ENCODE results near the gene BHMT. TPM values are rescaled to one million over a fixed set of nuclear protein-coding genes. Genes with fewer than 3 reads are reported as not detected.
A peak's percentile ranks its signal among the peaks of the same experiment; 100 is the strongest.

Gene BHMT
- total RNA-seq, 1 donor from 2014 or later, result not detected

GRCh38 chr5:79111960-79112702 lies 522 bp downstream of the BHMT start:
- Histone ChIP-seq H3K79me2 (ENCODE audit: insufficient read depth, low read length) (no peaks in the 10 kb centered on the region), H3K4me1 (ENCODE audit: insufficient read depth, low read length) (no peaks in the 10 kb centered on the region), H3K27ac (ENCODE audit: low read depth, low read length) (no peak overlapping the region), H3K9me3 (ENCODE audit: insufficient read depth, low read depth, low read length) (no peaks in the 10 kb centered on the region), H3K36me3 (ENCODE audit: insufficient read depth, low read length) (no peaks in the 10 kb centered on the region), H3K27me3 (ENCODE audit: insufficient read depth, low read length) (peaks cover 33% of the 10 kb centered on the region), H2AFZ (ENCODE audit: low read depth, low read length) (peak overlapping the region; percentile 31), H3K4me3 (ENCODE audit: insufficient read depth, low read depth, low read length) (no peak overlapping the region), H4K20me1 (ENCODE audit: insufficient read depth, low read length) (no peaks in the 10 kb centered on the region), H3K4me2 (ENCODE audit: low read length) (peak overlapping the region; percentile 53), H3K9ac (ENCODE audit: low read length) (no peak overlapping the region)
- Mint-ChIP-seq H3K36me3 (ENCODE audit: low read depth, unreplicated experiment) (no peaks in the 10 kb centered on the region), H3K4me1 (ENCODE audit: low read depth, unreplicated experiment) (peaks cover 1% of the 10 kb centered on the region), H3K9me3 (ENCODE audit: unreplicated experiment) (no peaks in the 10 kb centered on the region), H3K27me3 (ENCODE audit: low read depth, unreplicated experiment) (peaks cover 47% of the 10 kb centered on the region), H3K4me3 (ENCODE audit: unreplicated experiment) (no peak overlapping the region), H3K27ac (ENCODE audit: unreplicated experiment) (no peak overlapping the region)
- DNase-seq (ENCODE audit: low read depth), result no peak
- TF ChIP-seq CTCF (IDR thresholded peaks at IDR 0.05; ENCODE audit: insufficient read depth, low read depth, low read length), result no peak
- TF ChIP-seq EZH2 (IDR thresholded peaks at IDR 0.05; ENCODE audit: insufficient read depth, low read length), result peak; percentile 73
- FAIRE-seq, result no peak

- DNase-seq (ENCODE audit: low read depth) (no peak), FAIRE-seq (no peak)
- no peaks in the 10 kb centered on the region for H3K36me3 Mint-ChIP-seq (ENCODE audit: low read depth, unreplicated experiment)
- no peaks in the 10 kb centered on the region for H3K9me3 Mint-ChIP-seq (ENCODE audit: unreplicated experiment)
- peaks cover 47% of the 10 kb centered on the region for H3K27me3 Mint-ChIP-seq (ENCODE audit: low read depth, unreplicated experiment)
- H3K27ac Mint-ChIP-seq (ENCODE audit: unreplicated experiment), result no peak overlapping the region
- no peak overlapping the region for H2AFZ ChIP-seq (ENCODE audit: low read depth, low read length)
- no peak overlapping the region for H3K4me3 Mint-ChIP-seq (ENCODE audit: unreplicated experiment)
- TF ChIP-seq CTCF (IDR thresholded peaks at IDR 0.05; ENCODE audit: insufficient read depth, low read depth, low read length) (no peak), EZH2 (IDR thresholded peaks at IDR 0.05; ENCODE audit: insufficient read depth, low read length) (no peak)
- no peaks in the 10 kb centered on the region for H3K36me3 ChIP-seq (ENCODE audit: insufficient read depth, low read length)
- H3K4me1 ChIP-seq (ENCODE audit: insufficient read depth, low read length), result no peaks in the 10 kb centered on the region
- no peaks in the 10 kb centered on the region for H3K4me1 Mint-ChIP-seq (ENCODE audit: low read depth, unreplicated experiment)
- H3K9ac ChIP-seq (ENCODE audit: low read length), result no peak overlapping the region
- no peaks in the 10 kb centered on the region for H3K9me3 ChIP-seq (ENCODE audit: insufficient read depth, low read depth, low read length)
- no peaks in the 10 kb centered on the region for H4K20me1 ChIP-seq (ENCODE audit: insufficient read depth, low read length)
- H3K79me2 ChIP-seq (ENCODE audit: insufficient read depth, low read length), result no peaks in the 10 kb centered on the region
- H3K27ac ChIP-seq (ENCODE audit: low read depth, low read length), result no peak overlapping the region
- no peak overlapping the region for H3K4me3 ChIP-seq (ENCODE audit: insufficient read depth, low read depth, low read length)
- peaks cover 33% of the 10 kb centered on the region for H3K27me3 ChIP-seq (ENCODE audit: insufficient read depth, low read length)
- peak overlapping the region; percentile 53 for H3K4me2 ChIP-seq (ENCODE audit: low read length)
Measured at GRCh38 chr5:79112703-79113058, 1.1 kb downstream of the BHMT start.

GRCh38 chr5:79119486-79119885 lies 7.9 kb downstream of the BHMT start:
- FAIRE-seq, result no peak
- Histone ChIP-seq H3K27ac (ENCODE audit: low read depth, low read length) (no peak overlapping the region), H3K36me3 (ENCODE audit: insufficient read depth, low read length) (no peaks in the 10 kb centered on the region), H2AFZ (ENCODE audit: low read depth, low read length) (no peak overlapping the region), H3K79me2 (ENCODE audit: insufficient read depth, low read length) (no peaks in the 10 kb centered on the region), H3K9ac (ENCODE audit: low read length) (no peak overlapping the region), H3K9me3 (ENCODE audit: insufficient read depth, low read depth, low read length) (no peaks in the 10 kb centered on the region), H3K4me2 (ENCODE audit: low read length) (no peak overlapping the region), H4K20me1 (ENCODE audit: insufficient read depth, low read length) (no peaks in the 10 kb centered on the region), H3K4me1 (ENCODE audit: insufficient read depth, low read length) (no peaks in the 10 kb centered on the region), H3K27me3 (ENCODE audit: insufficient read depth, low read length) (no peaks in the 10 kb centered on the region), H3K4me3 (ENCODE audit: insufficient read depth, low read depth, low read length) (no peak overlapping the region)
- peaks cover 12% of the 10 kb centered on the region for H3K27me3 Mint-ChIP-seq (ENCODE audit: low read depth, unreplicated experiment)
- H3K4me3 Mint-ChIP-seq (ENCODE audit: unreplicated experiment), result no peak overlapping the region
- no peaks in the 10 kb centered on the region for H3K36me3 Mint-ChIP-seq (ENCODE audit: low read depth, unreplicated experiment)
- no peak overlapping the region for H3K27ac Mint-ChIP-seq (ENCODE audit: unreplicated experiment)
- no peaks in the 10 kb centered on the region for H3K9me3 Mint-ChIP-seq (ENCODE audit: unreplicated experiment)
- DNase-seq (ENCODE audit: low read depth), result peak; percentile 70
- no peak for TF ChIP-seq CTCF (IDR thresholded peaks at IDR 0.05; ENCODE audit: insufficient read depth, low read depth, low read length)
- no peak for TF ChIP-seq EZH2 (IDR thresholded peaks at IDR 0.05; ENCODE audit: insufficient read depth, low read length)
- no peaks in the 10 kb centered on the region for H3K4me1 Mint-ChIP-seq (ENCODE audit: low read depth, unreplicated experiment)

Measured in astrocyte (in vitro differentiated cells and primary cell).